Measurements from ENCODE around the gene ZFYVE27. TPM values are rescaled to one million over a fixed set of nuclear protein-coding genes. Genes with fewer than 3 reads are reported as not detected.
A peak's percentile ranks its signal among the peaks of the same experiment; 100 is the strongest.

Gene ZFYVE27
- total and polyA plus RNA-seq, 2 donors, result 13.8 to 23.7 TPM

DNA sequence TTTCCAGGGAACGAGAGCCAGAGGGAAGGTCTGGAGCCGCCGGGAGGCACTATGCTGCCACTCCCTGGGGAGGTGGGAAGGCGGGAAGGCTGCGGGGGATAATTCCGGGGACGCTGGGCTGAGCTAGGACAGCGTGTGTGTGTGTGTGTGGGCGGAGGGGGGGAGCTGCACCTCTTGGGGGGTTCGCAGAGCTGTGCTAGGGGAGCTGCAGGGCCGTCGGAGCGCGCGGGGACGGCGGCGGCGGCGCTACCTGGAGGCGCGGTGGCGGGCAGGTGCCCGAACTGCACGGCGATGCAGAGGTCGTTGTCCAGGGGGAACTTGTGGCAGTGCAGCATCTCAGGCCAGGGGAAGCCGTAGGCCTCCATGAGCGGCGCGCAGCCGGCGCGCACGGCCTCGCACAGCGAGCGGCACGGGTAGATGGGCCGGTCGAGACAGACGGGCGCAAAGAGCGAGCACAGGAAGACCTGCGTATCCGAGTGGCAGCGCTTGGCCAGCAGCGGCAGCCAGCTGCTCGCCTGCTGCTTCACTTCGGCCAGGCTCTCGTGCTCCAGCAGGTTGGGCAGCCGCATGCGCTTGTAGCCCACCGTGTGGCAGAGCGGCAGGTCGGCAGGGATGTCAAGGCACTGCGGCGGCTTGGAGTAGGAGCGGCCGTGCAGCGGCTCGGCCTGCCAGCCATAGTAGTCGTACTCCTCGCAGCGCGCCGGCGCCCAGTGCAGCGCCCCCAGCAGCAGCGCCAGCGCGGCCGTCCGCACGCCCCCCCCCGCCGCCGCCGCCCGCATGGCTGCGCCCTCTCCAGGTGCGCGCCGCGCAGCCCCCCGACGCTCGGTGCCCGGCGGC lies 34.3 kb downstream of the ZFYVE27 start:
- Histone ChIP-seq H3K27ac (ENCODE audit: low read depth in 1 of 2, low read length in 1 of 2) (no peak overlapping the region), H3K36me3 (ENCODE audit: control insufficient read depth in 2 of 2, insufficient read depth in 2 of 2, low read length in 1 of 2) (no peaks in the 10 kb centered on the region), H3K9me3 (ENCODE audit: control insufficient read depth in 2 of 2, insufficient read depth in 1 of 2, low read length in 1 of 2) (peaks cover 0 to 1% of the 10 kb centered on the region in 2 donors), H3K4me3 (ENCODE audit: low read length in 2 of 2) (peak overlapping the region in 1 of 2 donors; percentile 20), H3K4me1 (ENCODE audit: control insufficient read depth in 2 of 2, insufficient read depth in 2 of 2, low read length in 2 of 2) (peaks cover 0 to 17% of the 10 kb centered on the region in 2 donors), H3K27me3 (ENCODE audit: control insufficient read depth in 2 of 2, insufficient read depth in 1 of 2, low read length in 1 of 2) (peaks cover 34 to 57% of the 10 kb centered on the region in 2 donors)
- peak in 1 of 9 donors; percentile 59 for DNase-seq (ENCODE audit: low read depth in 6 of 9, low spot score in 9 of 9)
- 3% methylated on average over 90 of the region's 90 CpGs for WGBS

GRCh38 chr10:97771913-97772823 lies 35.2 kb downstream of the ZFYVE27 start, which contains the start of gene SFRP5:
Gene SFRP5, minus strand, starts transcription at chr10:97771999. Its CDS starts 166 bp downstream, at chr10:97771833.
- H3K4me1 ChIP-seq (ENCODE audit: control insufficient read depth in 2 of 2, insufficient read depth in 2 of 2, low read length in 2 of 2), result peaks cover 0 to 15% of the 10 kb centered on the region in 2 donors
- no peak for DNase-seq (ENCODE audit: low read depth in 6 of 9, low spot score in 9 of 9)
- peaks cover 34 to 57% of the 10 kb centered on the region in 2 donors for H3K27me3 ChIP-seq (ENCODE audit: control insufficient read depth in 2 of 2, insufficient read depth in 1 of 2, low read length in 1 of 2)
- H3K36me3 ChIP-seq (ENCODE audit: control insufficient read depth in 2 of 2, insufficient read depth in 2 of 2, low read length in 1 of 2), result no peaks in the 10 kb centered on the region
- peak within 1 kb of the TSS in 1 of 2 donors; percentile 20 for H3K4me3 ChIP-seq (ENCODE audit: low read length in 2 of 2)
- H3K9me3 ChIP-seq (ENCODE audit: control insufficient read depth in 2 of 2, insufficient read depth in 1 of 2, low read length in 1 of 2), result peaks cover 0 to 1% of the 10 kb centered on the region in 2 donors
- 11% methylated on average over 44 of the region's 44 CpGs for WGBS
- no peak within 1 kb of the TSS for H3K27ac ChIP-seq (ENCODE audit: low read depth in 1 of 2, low read length in 1 of 2)

DNA sequence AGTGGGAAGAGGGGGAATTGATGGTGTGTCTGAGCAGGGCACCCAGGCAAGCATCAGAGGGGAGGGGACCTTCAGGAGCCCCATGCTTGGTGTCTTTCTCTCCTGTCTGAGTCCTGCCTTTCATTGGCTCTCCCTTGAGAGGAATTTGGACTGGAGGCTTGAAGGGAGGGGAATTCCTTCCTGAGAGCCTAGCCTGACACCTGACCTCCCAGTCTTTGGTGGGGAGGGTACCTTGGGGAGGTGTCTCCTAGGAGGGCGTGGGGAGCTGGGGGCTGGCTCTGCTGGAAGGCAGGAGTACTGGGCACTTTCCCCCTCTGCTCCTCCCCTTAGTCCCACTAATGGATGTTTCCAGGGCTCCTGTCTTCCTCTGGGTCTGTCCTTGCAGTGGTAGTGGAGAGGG lies 36.2 kb downstream of the ZFYVE27 start:
- DNase-seq (ENCODE audit: low read depth in 6 of 9, low spot score in 9 of 9), result no peak
- no peak overlapping the region for H3K4me3 ChIP-seq (ENCODE audit: low read length in 2 of 2)
- no peaks in the 10 kb centered on the region for H3K36me3 ChIP-seq (ENCODE audit: control insufficient read depth in 2 of 2, insufficient read depth in 2 of 2, low read length in 1 of 2)
- H3K27ac ChIP-seq (ENCODE audit: low read depth in 1 of 2, low read length in 1 of 2), result no peak overlapping the region
- peaks cover 34 to 57% of the 10 kb centered on the region in 2 donors for H3K27me3 ChIP-seq (ENCODE audit: control insufficient read depth in 2 of 2, insufficient read depth in 1 of 2, low read length in 1 of 2)
- H3K9me3 ChIP-seq (ENCODE audit: control insufficient read depth in 2 of 2, insufficient read depth in 1 of 2, low read length in 1 of 2), result peaks cover 0 to 1% of the 10 kb centered on the region in 2 donors
- peaks cover 0 to 20% of the 10 kb centered on the region in 2 donors for H3K4me1 ChIP-seq (ENCODE audit: control insufficient read depth in 2 of 2, insufficient read depth in 2 of 2, low read length in 2 of 2)
- 97% methylated on average over 1 of the region's 1 CpG for WGBS

DNA sequence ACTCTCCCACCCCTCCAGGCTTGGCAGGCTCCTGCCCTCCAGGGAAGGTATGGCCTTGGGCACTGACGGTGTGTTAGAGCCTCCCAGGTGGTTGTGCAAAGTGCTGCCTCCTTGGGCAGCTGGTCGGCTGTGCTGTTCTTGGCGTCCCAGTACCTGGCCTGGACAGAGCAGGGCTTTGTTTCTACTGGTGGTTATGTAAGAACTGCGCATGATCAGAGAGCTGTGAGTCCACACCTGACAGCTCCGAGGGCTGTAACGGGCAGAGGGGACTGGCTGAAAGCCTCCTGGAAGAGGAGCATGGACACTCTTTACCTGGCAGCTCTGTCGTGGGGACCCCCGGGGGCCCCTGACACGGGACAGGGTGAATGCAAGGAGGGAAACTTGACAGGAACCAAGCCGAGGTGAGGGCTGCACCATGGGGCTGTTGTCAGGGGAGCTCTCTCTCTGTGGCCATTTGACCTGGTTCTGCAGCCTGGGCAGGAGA lies 37.9 kb downstream of the ZFYVE27 start:
- Histone ChIP-seq H3K27me3 (ENCODE audit: control insufficient read depth in 2 of 2, insufficient read depth in 1 of 2, low read length in 1 of 2) (peaks cover 34 to 45% of the 10 kb centered on the region in 2 donors), H3K4me3 (ENCODE audit: low read length in 2 of 2) (no peak overlapping the region), H3K4me1 (ENCODE audit: control insufficient read depth in 2 of 2, insufficient read depth in 2 of 2, low read length in 2 of 2) (peaks cover 0 to 37% of the 10 kb centered on the region in 2 donors), H3K36me3 (ENCODE audit: control insufficient read depth in 2 of 2, insufficient read depth in 2 of 2, low read length in 1 of 2) (no peaks in the 10 kb centered on the region), H3K27ac (ENCODE audit: low read depth in 1 of 2, low read length in 1 of 2) (no peak overlapping the region), H3K9me3 (ENCODE audit: control insufficient read depth in 2 of 2, insufficient read depth in 1 of 2, low read length in 1 of 2) (peaks cover 0 to 1% of the 10 kb centered on the region in 2 donors)
- WGBS, result 86% methylated on average over 10 of the region's 10 CpGs
- no peak for DNase-seq (ENCODE audit: low read depth in 6 of 9, low spot score in 9 of 9)

DNA sequence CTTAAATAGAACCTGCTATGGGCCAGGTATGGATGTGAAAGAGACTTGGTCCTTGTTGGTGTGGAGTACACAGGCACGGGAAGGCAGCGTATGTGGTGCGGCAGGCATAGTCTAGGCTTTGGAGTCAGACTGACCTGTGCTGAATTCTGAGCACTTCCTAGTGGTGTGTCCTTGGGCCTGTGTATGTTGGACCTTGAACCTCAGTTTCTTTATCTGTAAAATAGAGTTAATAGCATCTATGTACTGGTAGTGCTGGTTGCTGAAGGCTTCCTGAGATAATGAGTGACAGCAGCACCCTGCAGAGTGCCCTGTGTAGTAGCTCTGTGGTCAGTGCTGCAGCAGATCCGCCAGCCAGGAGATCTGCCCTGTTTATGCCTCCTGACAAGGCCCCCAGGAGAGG lies 40.2 kb downstream of the ZFYVE27 start:
- DNase-seq (ENCODE audit: low read depth in 6 of 9, low spot score in 9 of 9), result no peak
- H3K4me3 ChIP-seq (ENCODE audit: low read length in 2 of 2), result no peak overlapping the region
- H3K9me3 ChIP-seq (ENCODE audit: control insufficient read depth in 2 of 2, insufficient read depth in 1 of 2, low read length in 1 of 2), result peaks cover 0 to 1% of the 10 kb centered on the region in 2 donors
- no peak overlapping the region for H3K27ac ChIP-seq (ENCODE audit: low read depth in 1 of 2, low read length in 1 of 2)
- peaks cover 8 to 49% of the 10 kb centered on the region in 2 donors for H3K4me1 ChIP-seq (ENCODE audit: control insufficient read depth in 2 of 2, insufficient read depth in 2 of 2, low read length in 2 of 2)
- WGBS, result 96% methylated on average over 4 of the region's 4 CpGs
- H3K36me3 ChIP-seq (ENCODE audit: control insufficient read depth in 2 of 2, insufficient read depth in 2 of 2, low read length in 1 of 2), result no peaks in the 10 kb centered on the region
- peaks cover 16 to 25% of the 10 kb centered on the region in 2 donors for H3K27me3 ChIP-seq (ENCODE audit: control insufficient read depth in 2 of 2, insufficient read depth in 1 of 2, low read length in 1 of 2)

DNA sequence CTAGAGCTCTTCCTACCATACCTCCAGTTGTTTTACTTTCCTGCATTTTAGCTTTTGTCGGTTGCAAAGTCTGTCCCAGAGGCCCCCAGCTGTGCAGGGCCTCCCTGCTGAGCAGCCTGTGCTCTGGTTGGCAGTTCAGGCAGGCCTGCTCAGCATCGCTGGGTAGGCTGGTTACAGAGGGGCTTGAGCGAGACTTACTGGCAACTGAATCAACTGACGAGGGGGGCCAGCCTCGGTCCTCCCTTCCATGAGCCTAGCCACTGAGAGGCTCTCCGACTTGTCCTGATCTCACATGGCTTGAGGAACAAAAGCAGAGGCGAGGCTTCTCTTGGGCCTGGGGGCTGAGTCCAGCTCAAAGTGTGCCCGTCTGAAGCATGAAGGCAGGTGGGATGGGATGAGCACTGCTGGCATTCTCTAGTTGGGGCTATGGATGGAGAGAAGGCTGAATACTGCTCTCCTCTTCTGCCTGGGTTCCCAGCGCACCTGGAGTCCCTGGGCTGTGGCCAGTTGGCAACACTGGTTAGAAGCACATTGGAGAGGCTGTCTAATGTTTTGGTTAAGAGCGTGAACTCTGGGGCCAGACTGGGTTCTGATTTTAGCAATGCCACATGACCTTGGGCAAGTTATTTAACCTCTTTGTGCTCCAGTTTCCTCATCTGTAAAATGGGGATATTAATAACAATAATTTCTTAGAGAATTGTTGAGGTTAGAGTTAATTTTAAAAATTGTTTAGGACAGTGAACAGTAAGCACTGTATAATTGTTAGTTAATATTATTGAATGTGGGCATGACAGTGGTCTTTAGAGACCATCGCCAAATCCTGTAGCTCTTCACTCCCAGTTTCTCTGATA lies 41.7 kb downstream of the ZFYVE27 start:
- Histone ChIP-seq H3K9me3 (ENCODE audit: control insufficient read depth in 2 of 2, insufficient read depth in 1 of 2, low read length in 1 of 2) (no peaks in the 10 kb centered on the region), H3K27ac (ENCODE audit: low read depth in 1 of 2, low read length in 1 of 2) (peak overlapping the region in 1 of 2 donors; percentile 46), H3K27me3 (ENCODE audit: control insufficient read depth in 2 of 2, insufficient read depth in 1 of 2, low read length in 1 of 2) (peaks cover 2 to 9% of the 10 kb centered on the region in 2 donors), H3K4me3 (ENCODE audit: low read length in 2 of 2) (no peak overlapping the region), H3K36me3 (ENCODE audit: control insufficient read depth in 2 of 2, insufficient read depth in 2 of 2, low read length in 1 of 2) (no peaks in the 10 kb centered on the region), H3K4me1 (ENCODE audit: control insufficient read depth in 2 of 2, insufficient read depth in 2 of 2, low read length in 2 of 2) (peaks cover 8 to 50% of the 10 kb centered on the region in 2 donors)
- DNase-seq (ENCODE audit: low read depth in 6 of 9, low spot score in 9 of 9), result peak in 3 of 9 donors; percentile 45 to 77 (median 60)
- WGBS, result 92% methylated on average over 11 of the region's 11 CpGs

GRCh38 chr10:97779492-97779891 lies 42.6 kb downstream of the ZFYVE27 start:
- Histone ChIP-seq H3K27me3 (ENCODE audit: control insufficient read depth in 2 of 2, insufficient read depth in 1 of 2, low read length in 1 of 2) (peaks cover 0 to 5% of the 10 kb centered on the region in 2 donors), H3K36me3 (ENCODE audit: control insufficient read depth in 2 of 2, insufficient read depth in 2 of 2, low read length in 1 of 2) (no peaks in the 10 kb centered on the region), H3K9me3 (ENCODE audit: control insufficient read depth in 2 of 2, insufficient read depth in 1 of 2, low read length in 1 of 2) (no peaks in the 10 kb centered on the region), H3K4me3 (ENCODE audit: low read length in 2 of 2) (no peak overlapping the region), H3K27ac (ENCODE audit: low read depth in 1 of 2, low read length in 1 of 2) (no peak overlapping the region), H3K4me1 (ENCODE audit: control insufficient read depth in 2 of 2, insufficient read depth in 2 of 2, low read length in 2 of 2) (peaks cover 8 to 50% of the 10 kb centered on the region in 2 donors)
- WGBS, result 94% methylated on average over 4 of the region's 4 CpGs
- DNase-seq (ENCODE audit: low read depth in 6 of 9, low spot score in 9 of 9), result no peak

DNA sequence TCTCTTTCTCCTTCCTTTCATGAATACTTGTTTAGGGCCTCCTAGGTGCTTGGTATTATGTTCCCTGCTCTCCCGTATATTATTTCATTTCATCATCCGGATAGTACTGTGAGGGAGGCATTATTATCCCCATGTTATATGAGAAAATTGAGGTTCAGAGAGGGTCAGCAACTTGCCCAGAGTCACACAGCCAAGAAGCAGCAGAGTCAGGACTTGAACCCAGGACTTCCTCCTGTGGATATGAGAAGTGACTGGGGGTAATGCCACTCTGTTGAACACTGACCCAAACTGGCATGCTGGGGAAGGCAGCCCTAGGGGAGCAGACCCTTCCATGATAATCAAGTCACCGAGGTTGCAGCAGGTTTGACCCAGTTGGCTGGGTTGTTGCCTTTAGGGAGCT lies 43.0 kb downstream of the ZFYVE27 start:
- whole genome bisulfite sequencing, result 98% methylated on average over 3 of the region's 3 CpGs
- Histone ChIP-seq H3K9me3 (ENCODE audit: control insufficient read depth in 2 of 2, insufficient read depth in 1 of 2, low read length in 1 of 2) (no peaks in the 10 kb centered on the region), H3K4me1 (ENCODE audit: control insufficient read depth in 2 of 2, insufficient read depth in 2 of 2, low read length in 2 of 2) (peaks cover 8 to 50% of the 10 kb centered on the region in 2 donors), H3K27me3 (ENCODE audit: control insufficient read depth in 2 of 2, insufficient read depth in 1 of 2, low read length in 1 of 2) (peaks cover 0 to 2% of the 10 kb centered on the region in 2 donors), H3K36me3 (ENCODE audit: control insufficient read depth in 2 of 2, insufficient read depth in 2 of 2, low read length in 1 of 2) (no peaks in the 10 kb centered on the region), H3K4me3 (ENCODE audit: low read length in 2 of 2) (no peak overlapping the region), H3K27ac (ENCODE audit: low read depth in 1 of 2, low read length in 1 of 2) (no peak overlapping the region)
- no peak for DNase-seq (ENCODE audit: low read depth in 6 of 9, low spot score in 9 of 9)

Measured in thymus (tissue), 11 donors.